Measurements from ENCODE around the gene PPP2R5D.
"Not testable (repeated sequence)": the region's sequence is repeated elsewhere in the genome, so short reads cannot be mapped to it uniquely, and the experiment has no call there.

PPP2R5D gene

DNA sequence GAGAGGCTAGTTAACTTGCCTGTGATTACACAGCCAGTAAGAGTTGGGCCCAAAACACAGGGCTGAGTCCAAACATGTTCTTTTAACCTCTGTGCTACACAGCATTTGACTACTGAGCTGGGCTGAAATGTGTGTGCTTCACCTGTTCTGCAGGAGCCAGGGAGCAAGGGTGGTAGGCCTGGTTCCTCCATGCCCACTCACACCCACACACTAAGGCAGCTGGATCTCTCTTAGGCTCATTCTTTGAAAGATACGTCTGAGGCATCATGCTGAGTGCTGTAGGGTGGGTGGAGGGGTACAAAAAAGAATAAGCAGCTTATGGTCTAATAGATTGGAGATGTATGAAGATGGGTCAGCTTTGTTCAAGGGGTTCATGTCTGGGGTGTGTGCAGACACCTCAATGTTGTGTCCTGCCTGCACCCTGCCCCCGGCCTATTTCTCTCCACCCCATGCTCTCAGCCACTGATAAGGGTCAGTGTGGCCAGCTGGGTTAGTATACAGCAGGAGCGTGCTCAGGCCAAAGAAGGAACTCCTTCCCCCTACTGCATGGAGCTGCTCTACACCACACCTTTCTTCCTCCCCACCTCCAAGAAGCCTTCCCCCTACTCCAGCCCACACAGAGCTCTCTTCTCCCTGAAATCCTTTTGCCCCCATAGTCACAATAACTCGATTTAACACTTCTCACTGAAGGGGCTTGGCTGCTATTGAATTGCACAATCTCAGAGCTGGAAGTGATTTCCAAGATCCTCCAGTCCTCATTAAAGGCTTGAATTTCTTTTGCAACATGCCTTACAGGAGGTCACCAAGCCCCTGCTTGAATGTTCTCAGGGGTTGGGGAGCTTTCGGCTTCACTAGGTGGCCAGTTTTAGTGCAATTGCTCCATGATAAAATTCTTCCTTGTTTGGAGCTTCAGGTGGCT lies 3.4 kb downstream of the PPP2R5D start:
- Mint-ChIP-seq H3K27me3 (no peaks in the 10 kb centered on the region), H3K9me3 (no peaks in the 10 kb centered on the region), H3K4me1 (peaks cover 62% of the 10 kb centered on the region), H3K27ac (ENCODE audit: low read depth) (no peak overlapping the region), H3K4me3 (no peak overlapping the region), H3K36me3 (ENCODE audit: insufficient read depth) (peaks cover 14% of the 10 kb centered on the region)
- ATAC-seq (replicated peaks; ENCODE audit: extremely low read depth, poor library complexity, severe bottlenecking) (no peak), DNase-seq (ENCODE audit: low spot score in 2 of 2) (no peak)

GRCh38 chr6:42988486-42989020 lies 4.2 kb downstream of the PPP2R5D start:
- peaks cover 16% of the 10 kb centered on the region for H3K36me3 Mint-ChIP-seq (ENCODE audit: insufficient read depth)
- H3K4me1 Mint-ChIP-seq = peaks cover 62% of the 10 kb centered on the region
- no peaks in the 10 kb centered on the region for H3K9me3 Mint-ChIP-seq
- no peak for ATAC-seq (replicated peaks; ENCODE audit: extremely low read depth, poor library complexity, severe bottlenecking)
- no peak overlapping the region for H3K4me3 Mint-ChIP-seq
- H3K27ac Mint-ChIP-seq (ENCODE audit: low read depth) = no peak overlapping the region
- H3K27me3 Mint-ChIP-seq = no peaks in the 10 kb centered on the region
- no peak for DNase-seq (ENCODE audit: low spot score in 2 of 2)

- DNase-seq (ENCODE audit: low spot score in 2 of 2) (no peak), ATAC-seq (replicated peaks; ENCODE audit: extremely low read depth, poor library complexity, severe bottlenecking) (no peak)
- peak overlapping the region; percentile 35 for H3K27ac Mint-ChIP-seq (ENCODE audit: low read depth)
- peaks cover 55% of the 10 kb centered on the region for H3K4me1 Mint-ChIP-seq
- no peaks in the 10 kb centered on the region for H3K9me3 Mint-ChIP-seq
- peaks cover 14% of the 10 kb centered on the region for H3K36me3 Mint-ChIP-seq (ENCODE audit: insufficient read depth)
- H3K4me3 Mint-ChIP-seq = no peak overlapping the region
- no peaks in the 10 kb centered on the region for H3K27me3 Mint-ChIP-seq
These were observed 5.6 kb downstream of the PPP2R5D start for GRCh38 chr6:42989923-42990322.

- H3K27ac Mint-ChIP-seq (ENCODE audit: low read depth) = no peak overlapping the region
- no peak overlapping the region for H3K4me3 Mint-ChIP-seq
- no peak for DNase-seq (ENCODE audit: low spot score in 2 of 2)
- H3K4me1 Mint-ChIP-seq = peaks cover 24% of the 10 kb centered on the region
- peaks cover 15% of the 10 kb centered on the region for H3K36me3 Mint-ChIP-seq (ENCODE audit: insufficient read depth)
- H3K9me3 Mint-ChIP-seq = no peaks in the 10 kb centered on the region
- no peak for ATAC-seq (replicated peaks; ENCODE audit: extremely low read depth, poor library complexity, severe bottlenecking)
- no peaks in the 10 kb centered on the region for H3K27me3 Mint-ChIP-seq
These were observed 9.1 kb downstream of the PPP2R5D start for GRCh38 chr6:42993445-42993844.

DNA sequence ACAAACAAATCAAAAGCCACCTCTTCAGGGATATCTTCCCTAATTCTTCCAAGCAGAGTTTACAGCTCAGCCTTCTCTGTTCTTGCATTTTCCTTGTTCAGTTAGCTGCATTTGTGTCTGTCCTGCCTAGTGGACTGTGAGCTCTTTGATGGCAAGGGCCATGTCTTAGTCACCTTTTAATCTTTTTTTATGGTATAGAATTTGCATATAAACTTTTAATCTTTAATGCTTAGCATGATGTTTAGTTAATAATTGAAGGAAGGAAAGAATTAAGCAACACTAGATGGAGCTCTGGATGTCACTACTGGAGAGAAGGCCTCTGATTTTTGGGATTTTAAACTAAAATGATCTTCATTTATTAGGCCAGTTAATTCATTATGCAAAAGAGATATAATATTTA lies 12.1 kb downstream of the PPP2R5D start:
- H3K4me3 Mint-ChIP-seq = no peak overlapping the region
- ATAC-seq (replicated peaks; ENCODE audit: extremely low read depth, poor library complexity, severe bottlenecking) = no peak
- H3K36me3 Mint-ChIP-seq (ENCODE audit: insufficient read depth) = peaks cover 12% of the 10 kb centered on the region
- H3K9me3 Mint-ChIP-seq = no peaks in the 10 kb centered on the region
- peaks cover 9% of the 10 kb centered on the region for H3K4me1 Mint-ChIP-seq
- H3K27ac Mint-ChIP-seq (ENCODE audit: low read depth) = no peak overlapping the region
- DNase-seq (ENCODE audit: low spot score in 2 of 2) = no peak
- no peaks in the 10 kb centered on the region for H3K27me3 Mint-ChIP-seq

- H3K36me3 Mint-ChIP-seq (ENCODE audit: insufficient read depth) = peaks cover 18% of the 10 kb centered on the region
- not testable (repeated sequence) for H3K9me3 Mint-ChIP-seq; H3K4me3 Mint-ChIP-seq; H3K4me1 Mint-ChIP-seq; H3K27me3 Mint-ChIP-seq; ATAC-seq (replicated peaks; ENCODE audit: extremely low read depth, poor library complexity, severe bottlenecking); DNase-seq (ENCODE audit: low spot score in 2 of 2); H3K27ac Mint-ChIP-seq (ENCODE audit: low read depth)
These were observed 13.8 kb downstream of the PPP2R5D start for GRCh38 chr6:42998205-42998604.

DNA sequence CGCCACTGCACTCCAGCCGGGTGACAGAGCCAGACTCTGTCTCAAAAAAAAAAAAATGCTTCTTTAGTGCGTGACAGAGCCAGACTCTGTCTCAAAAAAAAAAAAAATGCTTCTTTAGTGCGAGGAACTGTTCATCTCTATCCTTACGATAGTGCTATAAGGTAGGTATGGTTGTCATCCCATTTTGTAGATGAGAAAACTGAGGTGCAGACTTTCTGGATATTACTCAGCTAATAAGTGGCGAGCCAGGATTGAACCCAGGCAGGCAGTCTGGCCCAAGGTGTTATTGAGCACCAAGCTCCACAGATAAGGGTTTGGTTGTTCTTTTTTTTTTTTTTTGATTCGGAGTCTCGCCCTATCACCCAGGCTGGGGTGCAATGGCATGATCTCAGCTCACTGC lies 17.5 kb downstream of the PPP2R5D start:
- H3K4me1 Mint-ChIP-seq = peaks cover 4% of the 10 kb centered on the region

GRCh38 chr6:43005844-43006243 lies 21.5 kb downstream of the PPP2R5D start:
- no peaks in the 10 kb centered on the region for H3K27me3 Mint-ChIP-seq
- no peaks in the 10 kb centered on the region for H3K9me3 Mint-ChIP-seq
- H3K4me3 Mint-ChIP-seq = no peak overlapping the region

More for the DNA sequence above, 17.5 kb downstream of the PPP2R5D start:
- no peaks in the 10 kb centered on the region for H3K9me3 Mint-ChIP-seq
- ATAC-seq (replicated peaks; ENCODE audit: extremely low read depth, poor library complexity, severe bottlenecking) = no peak
- peaks cover 19% of the 10 kb centered on the region for H3K36me3 Mint-ChIP-seq (ENCODE audit: insufficient read depth)
- H3K4me3 Mint-ChIP-seq = no peak overlapping the region
- no peak for DNase-seq (ENCODE audit: low spot score in 2 of 2)
- no peak overlapping the region for H3K27ac Mint-ChIP-seq (ENCODE audit: low read depth)
- H3K27me3 Mint-ChIP-seq = no peaks in the 10 kb centered on the region

GRCh38 chr6:43006251-43006650 lies 21.9 kb downstream of the PPP2R5D start:
- DNase-seq (ENCODE audit: low spot score in 2 of 2) (no peak), ATAC-seq (replicated peaks; ENCODE audit: extremely low read depth, poor library complexity, severe bottlenecking) (no peak)
- Mint-ChIP-seq H3K4me3 (no peak overlapping the region), H3K4me1 (peaks cover under 1% of the 10 kb centered on the region), H3K27me3 (no peaks in the 10 kb centered on the region), H3K36me3 (ENCODE audit: insufficient read depth) (peaks cover 24% of the 10 kb centered on the region), H3K9me3 (no peaks in the 10 kb centered on the region), H3K27ac (ENCODE audit: low read depth) (peak overlapping the region; percentile 67)

More at GRCh38 chr6:43005844-43006243, 21.5 kb downstream of the PPP2R5D start:
- ATAC-seq (replicated peaks; ENCODE audit: extremely low read depth, poor library complexity, severe bottlenecking) (no peak), DNase-seq (ENCODE audit: low spot score in 2 of 2) (no peak)
- H3K4me1 Mint-ChIP-seq = peaks cover under 1% of the 10 kb centered on the region
- H3K27ac Mint-ChIP-seq (ENCODE audit: low read depth) = peak overlapping the region; percentile 67
- peaks cover 24% of the 10 kb centered on the region for H3K36me3 Mint-ChIP-seq (ENCODE audit: insufficient read depth)

DNA sequence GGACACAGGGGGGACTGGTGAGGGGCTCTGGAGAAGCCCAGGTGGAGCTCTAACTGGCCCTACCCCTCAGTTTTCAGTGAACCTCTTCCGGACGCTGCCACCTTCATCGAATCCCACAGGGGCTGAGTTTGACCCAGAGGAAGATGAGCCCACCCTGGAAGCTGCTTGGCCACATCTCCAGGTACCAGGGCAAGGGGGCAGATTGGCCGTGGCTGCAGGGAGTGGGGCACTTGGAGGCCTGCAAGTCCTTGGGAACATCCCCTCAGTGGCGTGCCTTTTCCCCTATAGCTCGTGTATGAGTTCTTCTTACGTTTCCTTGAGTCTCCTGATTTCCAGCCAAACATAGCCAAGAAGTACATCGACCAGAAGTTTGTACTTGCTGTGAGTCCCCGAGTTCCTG lies 22.8 kb downstream of the PPP2R5D start:
- Mint-ChIP-seq H3K4me1 (peaks cover 9% of the 10 kb centered on the region), H3K36me3 (ENCODE audit: insufficient read depth) (peaks cover 25% of the 10 kb centered on the region), H3K27ac (ENCODE audit: low read depth) (no peak overlapping the region), H3K9me3 (no peaks in the 10 kb centered on the region), H3K4me3 (no peak overlapping the region), H3K27me3 (no peaks in the 10 kb centered on the region)
- DNase-seq (ENCODE audit: low spot score in 2 of 2) = no peak
- no peak for ATAC-seq (replicated peaks; ENCODE audit: extremely low read depth, poor library complexity, severe bottlenecking)

DNA sequence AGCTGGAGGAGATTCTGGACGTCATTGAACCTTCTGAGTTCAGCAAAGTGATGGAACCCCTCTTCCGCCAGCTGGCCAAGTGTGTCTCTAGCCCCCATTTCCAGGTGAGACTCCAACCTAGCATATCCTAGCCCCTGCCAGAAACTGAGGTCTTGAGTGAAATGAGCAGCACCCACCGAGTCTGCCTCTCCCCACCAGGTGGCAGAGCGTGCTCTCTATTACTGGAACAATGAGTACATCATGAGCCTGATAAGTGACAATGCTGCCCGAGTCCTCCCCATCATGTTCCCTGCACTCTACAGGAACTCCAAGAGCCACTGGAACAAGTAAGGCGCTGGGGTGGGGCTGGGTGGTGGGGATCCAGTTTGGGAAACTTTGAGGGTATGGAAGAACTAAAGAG lies 24.8 kb downstream of the PPP2R5D start:
- ATAC-seq (replicated peaks; ENCODE audit: extremely low read depth, poor library complexity, severe bottlenecking) (no peak), DNase-seq (ENCODE audit: low spot score in 2 of 2) (no peak)
- H3K27me3 Mint-ChIP-seq = no peaks in the 10 kb centered on the region
- no peak overlapping the region for H3K4me3 Mint-ChIP-seq
- H3K36me3 Mint-ChIP-seq (ENCODE audit: insufficient read depth) = peaks cover 25% of the 10 kb centered on the region
- H3K27ac Mint-ChIP-seq (ENCODE audit: low read depth) = no peak overlapping the region
- peaks cover 29% of the 10 kb centered on the region for H3K4me1 Mint-ChIP-seq
- H3K9me3 Mint-ChIP-seq = no peaks in the 10 kb centered on the region

GRCh38 chr6:43011207-43011606 lies 26.8 kb downstream of the PPP2R5D start:
- DNase-seq (ENCODE audit: low spot score in 2 of 2) = no peak
- H3K27ac Mint-ChIP-seq (ENCODE audit: low read depth) = no peak overlapping the region
- ATAC-seq (replicated peaks; ENCODE audit: extremely low read depth, poor library complexity, severe bottlenecking) = no peak
- H3K27me3 Mint-ChIP-seq = no peaks in the 10 kb centered on the region
- H3K4me1 Mint-ChIP-seq = peaks cover 43% of the 10 kb centered on the region
- H3K4me3 Mint-ChIP-seq = no peak overlapping the region
- H3K9me3 Mint-ChIP-seq = no peaks in the 10 kb centered on the region
- H3K36me3 Mint-ChIP-seq (ENCODE audit: insufficient read depth) = peaks cover 23% of the 10 kb centered on the region

DNA sequence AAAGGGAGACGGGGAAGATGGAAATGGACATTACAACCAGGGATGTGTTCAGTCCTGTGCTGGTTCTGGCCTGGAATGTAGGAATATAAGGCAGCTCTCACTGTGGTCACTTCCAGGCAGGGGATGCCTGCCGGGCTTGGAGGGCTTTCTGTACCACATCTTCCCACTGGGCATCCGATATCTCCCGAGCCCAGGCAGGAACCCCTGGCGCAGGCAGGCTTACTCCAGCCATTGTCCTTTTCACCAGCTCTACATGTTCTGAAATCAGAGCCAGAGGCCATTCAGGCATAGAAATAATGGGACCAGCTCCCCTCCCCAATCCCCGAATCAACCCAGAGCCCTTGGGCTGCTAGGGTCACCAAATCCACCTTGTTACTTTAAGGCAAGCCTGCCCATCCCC lies 28.0 kb downstream of the PPP2R5D start:
- Mint-ChIP-seq H3K4me1 (peaks cover 45% of the 10 kb centered on the region), H3K9me3 (no peaks in the 10 kb centered on the region), H3K4me3 (peak overlapping the region; percentile 89), H3K36me3 (ENCODE audit: insufficient read depth) (peaks cover 15% of the 10 kb centered on the region), H3K27me3 (no peaks in the 10 kb centered on the region), H3K27ac (ENCODE audit: low read depth) (peak overlapping the region; percentile 92)
- DNase-seq (ENCODE audit: low spot score in 2 of 2) (no peak), ATAC-seq (replicated peaks; ENCODE audit: extremely low read depth, poor library complexity, severe bottlenecking) (no peak)

All from central memory CD8-positive, alpha-beta T cell (primary cell).